Raji (cell line): ENCODE data around the gene ELL2.

Source experiments
- POLR2A ChIP-seq: IDR thresholded peaks from 2 replicates; pipeline ENCODE4 v1.6.1; 2011; ENCODE audit warnings: low read depth, low read length, control low read depth; ENCODE audit not compliant: insufficient read depth

Gene ELL2

GRCh38 chr5:95861864-95862561 is 99.6 kb downstream of the ELL2 start:
- no peak for TF ChIP-seq POLR2A

GRCh38 chr5:95861221-95861863 is 100.3 kb downstream of the ELL2 start:
- no peak for TF ChIP-seq POLR2A

- no peak for TF ChIP-seq POLR2A
Measured at GRCh38 chr5:95859661-95860060, 102.0 kb downstream of the ELL2 start.

- TF ChIP-seq POLR2A: no peak
Measured at GRCh38 chr5:95858661-95859595, 102.7 kb downstream of the ELL2 start.

GRCh38 chr5:95858023-95858461 is 103.6 kb downstream of the ELL2 start:
- no peak for TF ChIP-seq POLR2A

GRCh38 chr5:95857185-95857945 is 104.3 kb downstream of the ELL2 start:
- TF ChIP-seq POLR2A: no peak

- TF ChIP-seq POLR2A: no peak
Measured at GRCh38 chr5:95856501-95856981, 105.1 kb downstream of the ELL2 start.

- TF ChIP-seq POLR2A: no peak
Measured at GRCh38 chr5:95853490-95853889, 108.2 kb downstream of the ELL2 start.

GRCh38 chr5:95852567-95852966 is 109.1 kb downstream of the ELL2 start:
- no peak for TF ChIP-seq POLR2A

- TF ChIP-seq POLR2A: no peak
Measured at GRCh38 chr5:95850391-95850894, 111.2 kb downstream of the ELL2 start.

GRCh38 chr5:95848701-95849100 is 113.0 kb downstream of the ELL2 start:
- TF ChIP-seq POLR2A: no peak

- no peak for TF ChIP-seq POLR2A
Measured at GRCh38 chr5:95847261-95847592, 114.4 kb downstream of the ELL2 start.

GRCh38 chr5:95846554-95847260 is 114.9 kb downstream of the ELL2 start:
- no peak for TF ChIP-seq POLR2A

GRCh38 chr5:95845391-95845790 is 116.3 kb downstream of the ELL2 start:
- TF ChIP-seq POLR2A: no peak
